SK-N-SH treated with all-trans-retinoic acid at 6 μM for 48 hours (cell line): ENCODE data around the gene YPEL5.

ENCODE experiments used
- ATAC-seq: fragments of 200-7000 bp; cut with Tn5 transposase; 3 replicates; pipeline ENCODE4 v1.9.1; 2020; ENCODE audit warnings: mild to moderate bottlenecking, moderate library complexity
- ARNTL ChIP-seq: fragments of 450-650 bp; formaldehyde crosslinking; IDR thresholded peaks from 2 replicates; pipeline ENCODE4 v1.5.0; 2020; ENCODE audit warnings: low read depth, mild to moderate bottlenecking, moderate library complexity, borderline replicate concordance
- BACH2 ChIP-seq: fragments of 250-450 bp; sonication (Bioruptor Pico); IDR thresholded peaks from 2 replicates; pipeline ENCODE4 v1.9.0; 2021; ENCODE audit warnings: mild to moderate bottlenecking, borderline replicate concordance
- CREB5 ChIP-seq: fragments of 250-450 bp; sonication (Bioruptor Pico); IDR thresholded peaks from 2 replicates; pipeline ENCODE4 v1.5.1; 2020; ENCODE audit warnings: low read depth, mild to moderate bottlenecking, moderate library complexity
- CSDC2 ChIP-seq: fragments of 250-450 bp; sonication (Bioruptor Pico); IDR thresholded peaks from 2 replicates; pipeline ENCODE4 v1.5.0; 2020; ENCODE audit warnings: mild to moderate bottlenecking, moderate library complexity
- CSRNP3 ChIP-seq: fragments of 250-450 bp; sonication (Bioruptor Pico); IDR thresholded peaks from 2 replicates; pipeline ENCODE4 v1.5.1; 2021; ENCODE audit warnings: mild to moderate bottlenecking, moderate library complexity
- ESRRG ChIP-seq: fragments of 250-450 bp; sonication (Bioruptor Pico); IDR thresholded peaks from 2 replicates; pipeline ENCODE4 v1.6.1; 2021; ENCODE audit warnings: mild to moderate bottlenecking
- GLIS3 ChIP-seq: fragments of 250-450 bp; sonication (Bioruptor Pico); IDR thresholded peaks from 2 replicates; pipeline ENCODE4 v1.5.0; 2020; ENCODE audit warnings: mild to moderate bottlenecking, moderate library complexity
- ISL1 ChIP-seq: fragments of 250-450 bp; sonication (Bioruptor Pico); IDR thresholded peaks from 2 replicates; pipeline ENCODE4 v2.1.2; 2022; ENCODE audit warnings: mild to moderate bottlenecking, moderate library complexity
- POU6F1 ChIP-seq: fragments of 250-450 bp; sonication (Bioruptor Pico); IDR thresholded peaks from 2 replicates; pipeline ENCODE4 v1.8.0; 2021; ENCODE audit warnings: low read depth, mild to moderate bottlenecking, moderate library complexity, borderline replicate concordance
- PPARA ChIP-seq: fragments of 250-450 bp; sonication (Bioruptor Pico); IDR thresholded peaks from 2 replicates; pipeline ENCODE4 v1.5.0; 2020; ENCODE audit warnings: mild to moderate bottlenecking, borderline replicate concordance
- TCF4 ChIP-seq: fragments of 250-450 bp; sonication (Bioruptor Pico); IDR thresholded peaks from 2 replicates; pipeline ENCODE4 v1.8.0; 2021; ENCODE audit warnings: mild to moderate bottlenecking, moderate library complexity, borderline replicate concordance
- TOX ChIP-seq: fragments of 250-450 bp; sonication (Bioruptor Pico); IDR thresholded peaks from 2 replicates; pipeline ENCODE4 v1.8.0; 2021; ENCODE audit warnings: mild to moderate bottlenecking, moderate library complexity, borderline replicate concordance
- ZC3H10 ChIP-seq: fragments of 250-450 bp; sonication (Bioruptor Pico); IDR thresholded peaks from 2 replicates; pipeline ENCODE4 v1.5.1; 2021; ENCODE audit warnings: mild to moderate bottlenecking, moderate library complexity
- ZFP3 ChIP-seq: fragments of 250-450 bp; sonication (Bioruptor Pico); IDR thresholded peaks from 2 replicates; pipeline ENCODE4 v1.5.0; 2020; ENCODE audit warnings: mild to moderate bottlenecking, moderate library complexity
- ZNF565 ChIP-seq: fragments of 450-650 bp; formaldehyde crosslinking; conservative IDR thresholded peaks from 2 replicates; pipeline ENCODE4 v1.5.0; 2020; ENCODE audit warnings: low read depth, mild to moderate bottlenecking, moderate library complexity
- ZNF70 ChIP-seq: fragments of 450-650 bp; formaldehyde crosslinking; IDR thresholded peaks from 2 replicates; pipeline ENCODE4 v1.5.0; 2020; ENCODE audit warnings: mild to moderate bottlenecking, moderate library complexity
- ZNF8 ChIP-seq: fragments of 450-650 bp; formaldehyde crosslinking; IDR thresholded peaks from 2 replicates; pipeline ENCODE4 v1.5.0; 2020; ENCODE audit warnings: mild to moderate bottlenecking, moderate library complexity
- TF ChIP-seq, protein P1 (sequence below): fragments of 250-450 bp; sonication (Bioruptor Pico); IDR thresholded peaks from 2 replicates; pipeline ENCODE4 v1.8.0; 2020; ENCODE audit warnings: mild to moderate bottlenecking, moderate library complexity, borderline replicate concordance

The YPEL5 gene

GRCh38 chr2:30206461-30207430 is 59.9 kb downstream of the YPEL5 start:
- TF ChIP-seq CREB5 (CRISPR knock-in tag) (no peak), ESRRG (no peak), CSDC2 (CRISPR knock-in tag) (no peak), GLIS3 (CRISPR knock-in tag) (no peak), ZNF8 (CRISPR knock-in tag) (no peak)
- ATAC-seq = no peak

DNA sequence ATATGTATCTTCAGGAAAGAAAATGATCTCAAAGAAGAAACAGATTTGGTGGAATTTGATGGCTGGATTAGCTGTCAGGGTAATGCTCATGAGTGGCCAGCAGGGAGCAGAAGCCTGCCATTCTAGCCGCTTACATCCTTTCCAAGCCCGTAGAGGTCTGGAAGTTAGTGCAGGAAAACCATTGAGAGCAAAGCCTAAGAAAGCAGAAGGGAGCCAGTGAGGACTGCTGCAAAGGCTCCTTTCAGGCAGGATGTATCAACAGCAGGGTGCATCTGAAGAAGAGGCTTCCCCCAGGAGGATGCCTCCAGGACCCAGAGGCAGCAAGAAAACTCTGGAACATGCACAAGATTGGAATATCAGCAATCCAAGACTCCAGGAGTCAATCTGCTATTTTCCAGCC is 61.6 kb downstream of the YPEL5 start:
- no peak for TF ChIP-seq ZNF8 (CRISPR knock-in tag)
- no peak for TF ChIP-seq TOX (CRISPR knock-in tag)
- TF ChIP-seq, protein P1, sequence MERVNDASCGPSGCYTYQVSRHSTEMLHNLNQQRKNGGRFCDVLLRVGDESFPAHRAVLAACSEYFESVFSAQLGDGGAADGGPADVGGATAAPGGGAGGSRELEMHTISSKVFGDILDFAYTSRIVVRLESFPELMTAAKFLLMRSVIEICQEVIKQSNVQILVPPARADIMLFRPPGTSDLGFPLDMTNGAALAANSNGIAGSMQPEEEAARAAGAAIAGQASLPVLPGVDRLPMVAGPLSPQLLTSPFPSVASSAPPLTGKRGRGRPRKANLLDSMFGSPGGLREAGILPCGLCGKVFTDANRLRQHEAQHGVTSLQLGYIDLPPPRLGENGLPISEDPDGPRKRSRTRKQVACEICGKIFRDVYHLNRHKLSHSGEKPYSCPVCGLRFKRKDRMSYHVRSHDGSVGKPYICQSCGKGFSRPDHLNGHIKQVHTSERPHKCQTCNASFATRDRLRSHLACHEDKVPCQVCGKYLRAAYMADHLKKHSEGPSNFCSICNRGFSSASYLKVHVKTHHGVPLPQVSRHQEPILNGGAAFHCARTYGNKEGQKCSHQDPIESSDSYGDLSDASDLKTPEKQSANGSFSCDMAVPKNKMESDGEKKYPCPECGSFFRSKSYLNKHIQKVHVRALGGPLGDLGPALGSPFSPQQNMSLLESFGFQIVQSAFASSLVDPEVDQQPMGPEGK (CRISPR knock-in tag) = no peak
- TF ChIP-seq GLIS3 (CRISPR knock-in tag) = no peak
- TF ChIP-seq PPARA (CRISPR knock-in tag) = no peak
- no peak for TF ChIP-seq CSRNP3 (CRISPR knock-in tag)
- TF ChIP-seq POU6F1 = no peak
- no peak for TF ChIP-seq ZFP3 (CRISPR knock-in tag)
- TF ChIP-seq ISL1 (CRISPR knock-in tag) = no peak
- TF ChIP-seq ZC3H10 (CRISPR knock-in tag) = no peak
- TF ChIP-seq ESRRG = no peak
- ATAC-seq = peak; percentile 99

DNA sequence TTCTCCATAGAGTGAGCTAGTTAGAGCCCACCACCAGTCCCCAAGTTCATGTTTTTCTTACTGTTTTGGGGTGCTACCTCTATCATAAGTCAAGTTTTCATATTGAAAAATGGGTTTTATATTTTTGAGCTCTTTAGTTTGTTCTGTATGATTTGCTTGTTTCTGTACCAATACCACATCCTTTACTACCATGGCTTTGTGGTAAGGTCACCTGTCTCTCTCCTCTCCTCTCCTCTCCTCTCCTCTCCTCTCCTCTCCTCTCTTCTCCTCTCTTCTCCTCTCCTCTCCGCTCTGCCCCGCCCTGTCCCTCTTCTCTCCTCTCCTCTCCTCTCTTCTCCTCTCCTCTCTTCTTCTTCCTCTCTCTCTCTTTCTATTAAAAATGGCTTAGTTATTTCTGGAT is 62.4 kb downstream of the YPEL5 start:
- ATAC-seq = no peak
- TF ChIP-seq CREB5 (CRISPR knock-in tag) (no peak), ESRRG (no peak), TCF4 (CRISPR knock-in tag) (no peak), CSRNP3 (CRISPR knock-in tag) (no peak), ZC3H10 (CRISPR knock-in tag) (no peak), POU6F1 (no peak), ZNF70 (CRISPR knock-in tag) (no peak), GLIS3 (CRISPR knock-in tag) (no peak), BACH2 (CRISPR knock-in tag) (no peak), ARNTL (CRISPR knock-in tag) (no peak), PPARA (CRISPR knock-in tag) (no peak), ZNF565 (CRISPR knock-in tag) (no peak), ISL1 (CRISPR knock-in tag) (no peak)
- TF ChIP-seq, protein P1 (CRISPR knock-in tag) = no peak
